ENCODE measurements around the gene CCDC192. TPM values are rescaled to one million over a fixed set of nuclear protein-coding genes. Genes with fewer than 3 reads are reported as not detected.

The CCDC192 gene
- total RNA-seq, 4 donors from 2014 or later, result 0.87 to 2.1 (median 1.9) TPM

GRCh38 chr5:127958421-127959011 is 255.3 kb downstream of the CCDC192 start:
- DNase-seq (ENCODE audit: low spot score in 2 of 2), result no peak
- no peak overlapping the region for H3K27ac ChIP-seq

GRCh38 chr5:127959152-127959764 is 256.1 kb downstream of the CCDC192 start:
- Histone ChIP-seq H3K9me3 (no peaks in the 10 kb centered on the region), H3K36me3 (peaks cover 0 to 6% (median 0%) of the 10 kb centered on the region in 3 donors), H3K4me3 (no peak overlapping the region), H3K4me1 (peaks cover 0 to 40% (median 1%) of the 10 kb centered on the region in 4 donors), H3K27me3 (no peaks in the 10 kb centered on the region), H3K27ac (no peak overlapping the region)
- DNase-seq (ENCODE audit: low spot score in 2 of 2), result peak; percentile 25 to 36
- 37 to 54% methylated on average over 3 of the region's 3 CpGs for WGBS, 2 donors
- TF ChIP-seq EP300 (IDR thresholded peaks at IDR 0.05) (no peak), POLR2A (IDR thresholded peaks at IDR 0.05) (no peak), CTCF (IDR thresholded peaks at IDR 0.05) (no peak)

More at GRCh38 chr5:127958421-127959011, 255.3 kb downstream of the CCDC192 start:
- peaks cover 0 to 40% (median 1%) of the 10 kb centered on the region in 4 donors for H3K4me1 ChIP-seq
- 50 to 52% methylated on average over 5 of the region's 5 CpGs for WGBS, 2 donors
- no peaks in the 10 kb centered on the region for H3K27me3 ChIP-seq
- no peaks in the 10 kb centered on the region for H3K9me3 ChIP-seq
- peaks cover 0 to 6% (median 0%) of the 10 kb centered on the region in 3 donors for H3K36me3 ChIP-seq
- TF ChIP-seq EP300 (IDR thresholded peaks at IDR 0.05) (no peak), POLR2A (IDR thresholded peaks at IDR 0.05) (no peak), CTCF (IDR thresholded peaks at IDR 0.05) (no peak)
- no peak overlapping the region for H3K4me3 ChIP-seq

- peaks cover 0 to 40% (median 1%) of the 10 kb centered on the region in 4 donors for H3K4me1 ChIP-seq
- 77 to 81% methylated on average over 1 of the region's 1 CpG for WGBS, 2 donors
- H3K27ac ChIP-seq, result no peak overlapping the region
These were observed 257.1 kb downstream of the CCDC192 start for GRCh38 chr5:127960270-127960691.

GRCh38 chr5:127961006-127961762 is 258.0 kb downstream of the CCDC192 start:
- Histone ChIP-seq H3K9me3 (no peaks in the 10 kb centered on the region), H3K4me3 (no peak overlapping the region), H3K27me3 (no peaks in the 10 kb centered on the region), H3K4me1 (peaks cover 0 to 40% (median 1%) of the 10 kb centered on the region in 4 donors), H3K36me3 (peaks cover 0 to 16% (median 0%) of the 10 kb centered on the region in 3 donors), H3K27ac (no peak overlapping the region)
- DNase-seq (ENCODE audit: low spot score in 2 of 2), result no peak
- no peak for TF ChIP-seq POLR2A (IDR thresholded peaks at IDR 0.05)
- no peak for TF ChIP-seq EP300 (IDR thresholded peaks at IDR 0.05)
- no peak for TF ChIP-seq CTCF (IDR thresholded peaks at IDR 0.05)
- WGBS, 2 donors, result 85 to 91% methylated on average over 2 of the region's 2 CpGs

More at GRCh38 chr5:127960270-127960691, 257.1 kb downstream of the CCDC192 start:
- no peak for DNase-seq (ENCODE audit: low spot score in 2 of 2)
- TF ChIP-seq EP300 (IDR thresholded peaks at IDR 0.05) (no peak), CTCF (IDR thresholded peaks at IDR 0.05) (no peak), POLR2A (IDR thresholded peaks at IDR 0.05) (no peak)
- H3K4me3 ChIP-seq, result no peak overlapping the region
- H3K36me3 ChIP-seq, result peaks cover 0 to 10% (median 0%) of the 10 kb centered on the region in 3 donors
- H3K9me3 ChIP-seq, result no peaks in the 10 kb centered on the region
- no peaks in the 10 kb centered on the region for H3K27me3 ChIP-seq

All from tibial nerve (tissue), 4 donors.